Neural progenitor cell (in vitro differentiated cells): Measurements from ENCODE around the gene GLDN.

Experiments used
- CTCF ChIP-seq: fragments of 200-600 bp; sonication (generic); IDR thresholded peaks from 2 replicates; pipeline ENCODE4 v1.5.1; 2017; ENCODE audit warnings: antibody characterized with exemption, mild to moderate bottlenecking
- EZH2 ChIP-seq: fragments of 200-600 bp; sonication (generic); IDR thresholded peaks from 2 replicates; pipeline ENCODE4 v1.6.1; 2017; ENCODE audit warnings: antibody characterized with exemption, mild to moderate bottlenecking, moderate library complexity
- EZH2phosphoT487 ChIP-seq: fragments of 200-600 bp; sonication (generic); IDR thresholded peaks from 2 replicates; pipeline ENCODE4 v1.6.1; 2017; ENCODE audit warnings: antibody characterized with exemption

- TF ChIP-seq CTCF (no peak), EZH2phosphoT487 (no peak), EZH2 (no peak)
These were observed 15.5 kb downstream of the GLDN start for GRCh38 chr15:51356983-51357382.
